GM10248 (cell line): ENCODE measurements around the gene CD164.

Experiments
- CTCF ChIA-PET: fragments of 300-600 bp; sonication (Branson Sonifier 250); formaldehyde crosslinking; extraction: SDS; loops from one replicate; lab custom pipeline; 2021; ENCODE audit warnings: antibody characterized with exemption; lab: Yijun Ruan, JAX
- POLR2A ChIA-PET: fragments of 350-650 bp; sonication (Branson Sonifier 250); formaldehyde crosslinking; extraction: SDS; loops from one replicate; lab custom pipeline; 2020; ENCODE audit warnings: antibody characterized with exemption; lab: Yijun Ruan, JAX
- DNase-seq: peaks from one replicate; pipeline ENCODE4 v3.0.0; 2012; ENCODE audit errors: extremely low spot score
- CTCF ChIP-seq: IDR thresholded peaks from 2 replicates; pipeline ENCODE4 v1.5.1; 2012; ENCODE audit warnings: mild to moderate bottlenecking, low read depth; ENCODE audit errors: extremely low read depth, missing control alignments, control extremely low read depth

CD164 gene

GRCh38 chr6:109381061-109381746 is 1.1 kb downstream of the CD164 start:
- TF ChIP-seq CTCF, result no peak
- POLR2A ChIA-PET, result no interaction called here
- CTCF ChIA-PET, result no interaction called here
- DNase-seq, result no peak

DNA sequence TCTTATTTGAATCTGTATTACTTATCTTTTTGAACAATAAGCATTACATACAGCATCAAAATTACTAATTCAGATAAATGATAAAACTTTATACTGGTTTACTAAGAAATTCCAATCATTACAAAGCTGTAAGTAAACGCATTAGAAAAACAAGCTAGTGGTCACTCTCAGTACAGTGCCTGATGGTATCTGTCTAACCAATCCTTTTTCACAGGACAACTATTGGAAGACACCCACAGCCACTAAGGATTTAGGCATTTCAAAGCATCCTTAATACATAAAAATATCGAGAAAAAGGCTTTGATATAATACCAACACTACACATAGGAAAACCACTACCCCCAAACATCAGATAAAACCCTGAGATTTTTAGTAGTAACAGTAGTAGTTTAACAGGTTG is 2.6 kb downstream of the CD164 start:
- ChIA-PET CTCF (interaction anchor here (1.0 to 1.7 kb wide), 5 partner anchors 9 to 80 kb away, joined by 3 to 5 read pairs (median 4); no protein-coding TSS in a partner anchor), POLR2A (no interaction called here)
- no peak for TF ChIP-seq CTCF
- DNase-seq, result no peak

GRCh38 chr6:109377717-109378116 is 4.5 kb downstream of the CD164 start:
- DNase-seq, result no peak
- ChIA-PET POLR2A (no interaction called here), CTCF (interaction anchor here (1.0 to 1.2 kb wide), 2 partner anchors 15 to 345 kb away, joined by 3 read pairs; no protein-coding TSS in a partner anchor)
- no peak for TF ChIP-seq CTCF

DNA sequence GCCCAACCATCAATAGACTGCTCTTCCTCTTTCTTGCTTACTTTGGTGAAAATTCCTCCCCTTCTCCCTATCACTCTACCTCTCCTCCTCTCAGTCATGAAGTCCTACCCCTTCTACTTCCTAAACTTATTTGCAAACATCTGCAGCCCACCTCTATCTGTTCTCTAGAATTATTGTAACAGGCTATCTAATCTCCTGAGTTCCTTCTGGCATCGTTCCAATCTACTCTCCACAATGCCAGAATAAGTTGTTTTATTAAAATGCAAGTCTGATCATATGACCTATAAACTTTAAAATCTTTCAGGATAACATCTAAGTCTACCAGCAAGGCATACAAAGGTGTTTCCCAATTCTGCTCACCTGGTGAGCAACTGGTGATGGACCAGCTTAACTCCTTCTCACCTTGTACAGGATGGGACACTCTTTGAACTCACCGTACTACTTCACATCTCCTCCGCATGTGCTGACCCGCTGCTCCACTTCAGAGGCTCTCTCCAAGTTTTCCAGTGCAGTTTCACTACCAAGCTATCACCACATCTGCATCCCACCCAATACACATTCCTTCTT is 7.9 kb downstream of the CD164 start:
- ChIA-PET POLR2A (interaction anchor here (0.6 to 1.9 kb wide), 4 partner anchors 9 to 79 kb away, joined by 3 to 15 read pairs (median 3); partner anchors contain the start of gene CD164), CTCF (interaction anchor here (1.3 to 4.1 kb wide), 4 partner anchors 9 to 187 kb away, joined by 4 to 24 read pairs (median 12); no protein-coding TSS in a partner anchor)
- DNase-seq, result no peak
- no peak for TF ChIP-seq CTCF

GRCh38 chr6:109373762-109374161 is 8.5 kb downstream of the CD164 start:
- no peak for TF ChIP-seq CTCF
- ChIA-PET POLR2A (interaction anchor here (0.6 to 1.9 kb wide), 6 partner anchors 9 to 80 kb away, joined by 3 to 15 read pairs (median 3); partner anchors contain the start of gene CD164), CTCF (interaction anchor here (1.3 to 4.1 kb wide), 4 partner anchors 10 to 186 kb away, joined by 4 to 24 read pairs (median 12); no protein-coding TSS in a partner anchor)
- DNase-seq, result peak; percentile 36

DNA sequence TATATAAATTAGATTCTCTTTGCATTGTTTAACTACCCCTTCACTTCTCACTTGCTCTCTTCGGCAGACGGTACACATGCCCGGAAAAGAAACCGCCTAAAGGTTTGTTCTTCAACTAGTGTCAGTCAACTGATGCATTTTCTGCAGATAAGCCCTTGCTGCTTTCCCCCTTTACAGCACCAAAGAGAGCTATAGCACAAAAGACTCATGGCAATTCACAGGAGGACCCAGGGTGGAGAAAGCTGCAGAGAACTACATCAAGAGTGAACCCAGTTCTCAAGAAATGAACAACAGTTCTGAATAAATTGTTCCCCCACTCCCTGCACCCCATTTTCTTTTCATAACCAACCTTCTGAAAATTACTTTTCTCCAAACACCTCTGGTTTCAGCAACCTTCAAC is 8.9 kb downstream of the CD164 start:
- no peak for DNase-seq
- POLR2A ChIA-PET, result interaction anchor here (0.7 to 1.9 kb wide), 5 partner anchors 10 to 81 kb away, joined by 3 to 15 read pairs (median 3); partner anchors contain the start of gene CD164
- TF ChIP-seq CTCF, result no peak
- CTCF ChIA-PET, result interaction anchor here (1.3 to 4.1 kb wide), 4 partner anchors 10 to 186 kb away, joined by 4 to 24 read pairs (median 12); no protein-coding TSS in a partner anchor
